SIG-M5 treated with dmso at 0.1 percent for 504 hours (cell line): ENCODE measurements around the gene C2orf49.
A peak's percentile ranks its signal among the peaks of the same experiment; 100 is the strongest.

Experiments used
- DNase-seq: peaks from one replicate; lab custom pipeline; 2025; ENCODE audit not compliant: unreplicated experiment; lab: John Stamatoyannopoulos, UW

Gene C2orf49

GRCh38 chr2:105381101-105381668, 43.8 kb downstream of the C2orf49 start:
- DNase-seq = no peak

- no peak for DNase-seq
These were observed 44.8 kb downstream of the C2orf49 start for GRCh38 chr2:105382177-105382576.

GRCh38 chr2:105383432-105384166, 46.3 kb downstream of the C2orf49 start:
- DNase-seq = peak; percentile 26

- DNase-seq = no peak
These were observed 46.9 kb downstream of the C2orf49 start for GRCh38 chr2:105384216-105384615.

- no peak for DNase-seq
These were observed 47.5 kb downstream of the C2orf49 start for GRCh38 chr2:105384861-105385260.

- no peak for DNase-seq
These were observed 48.6 kb downstream of the C2orf49 start for GRCh38 chr2:105385731-105386540.

- no peak for DNase-seq
These were observed 49.9 kb downstream of the C2orf49 start for GRCh38 chr2:105387225-105387624.

GRCh38 chr2:105388971-105389381, 51.6 kb downstream of the C2orf49 start:
- no peak for DNase-seq

- DNase-seq = no peak
These were observed 53.1 kb downstream of the C2orf49 start for GRCh38 chr2:105390454-105390853.

- DNase-seq = no peak
These were observed 53.8 kb downstream of the C2orf49 start for GRCh38 chr2:105391058-105391627.

GRCh38 chr2:105391763-105392662, 54.7 kb downstream of the C2orf49 start:
- no peak for DNase-seq

GRCh38 chr2:105393373-105394055, 56.2 kb downstream of the C2orf49 start:
- no peak for DNase-seq

GRCh38 chr2:105394951-105395611, 57.7 kb downstream of the C2orf49 start:
- no peak for DNase-seq

- no peak for DNase-seq
These were observed 58.4 kb downstream of the C2orf49 start for GRCh38 chr2:105395691-105396090.

- DNase-seq = peak; percentile 9
These were observed 59.1 kb downstream of the C2orf49 start for GRCh38 chr2:105396254-105397024.

- DNase-seq = no peak
These were observed 59.8 kb downstream of the C2orf49 start for GRCh38 chr2:105397025-105397722.

- DNase-seq = no peak
These were observed 60.6 kb downstream of the C2orf49 start for GRCh38 chr2:105397953-105398335.
